WTC11 (cell line): ENCODE results near the gene ASTN2. TPM values are rescaled to one million over a fixed set of nuclear protein-coding genes. Genes with fewer than 3 reads are reported as not detected.

Source experiments
- ATAC-seq: fragments of 200-7000 bp; cut with Tn5 transposase; 2 replicates; pipeline ENCODE4 v1.10.0; 2021; ENCODE audit warnings: mild to moderate bottlenecking, moderate library complexity
- CTCF ChIA-PET: fragments of 300-600 bp; sonication (Branson Sonifier 250); formaldehyde crosslinking; loops from one replicate; lab custom pipeline; 2021; ENCODE audit warnings: antibody characterized with exemption; lab: Charles Lee
- POLR2A ChIA-PET: fragments of 350-600 bp; sonication (Branson Sonifier 250); formaldehyde crosslinking; loops from one replicate; lab custom pipeline; 2021; ENCODE audit warnings: antibody characterized with exemption; lab: Charles Lee
- DNase-seq: peaks from one replicate; pipeline ENCODE4 v3.0.0; 2021; ENCODE audit warnings: low spot score
- H3K27ac Mint-ChIP-seq: 2 replicates; pipeline ENCODE4 v1.8.0; 2021; ENCODE audit warnings: mixed read lengths
- H3K27me3 Mint-ChIP-seq: 2 replicates; pipeline ENCODE4 v1.8.0; 2021; ENCODE audit warnings: low read depth, mild to moderate bottlenecking, moderate library complexity, mixed read lengths
- H3K36me3 Mint-ChIP-seq: 2 replicates; pipeline ENCODE4 v1.8.0; 2021; ENCODE audit warnings: mixed read lengths
- H3K4me1 Mint-ChIP-seq: 2 replicates; pipeline ENCODE4 v1.8.0; 2022; ENCODE audit warnings: mixed read lengths
- H3K4me3 Mint-ChIP-seq: 2 replicates; pipeline ENCODE4 v1.8.0; 2021; ENCODE audit warnings: mild to moderate bottlenecking, moderate library complexity, mixed read lengths
- H3K9me3 Mint-ChIP-seq: 2 replicates; pipeline ENCODE4 v1.8.0; 2021; ENCODE audit warnings: mixed read lengths
- ATF1 ChIP-seq: sonication (generic); formaldehyde crosslinking; IDR thresholded peaks from 2 replicates; pipeline ENCODE4 v1.8.1; 2023; ENCODE audit warnings: mild to moderate bottlenecking, moderate library complexity, missing genetic modification reagents
- CBFB ChIP-seq: sonication (generic); formaldehyde crosslinking; IDR thresholded peaks from 2 replicates; pipeline ENCODE4 v1.8.1; 2022; ENCODE audit warnings: mild to moderate bottlenecking, low read depth, missing genetic modification reagents
- ELF4 ChIP-seq: sonication (generic); formaldehyde crosslinking; IDR thresholded peaks from 2 replicates; pipeline ENCODE4 v1.8.1; 2022; ENCODE audit warnings: low read depth, mild to moderate bottlenecking, moderate library complexity, missing genetic modification reagents
- EMX1 ChIP-seq: fragments of 250-450 bp; sonication (Bioruptor Pico); IDR thresholded peaks from 2 replicates; pipeline ENCODE4 v1.8.0; 2021; ENCODE audit warnings: mild to moderate bottlenecking
- JAZF1 ChIP-seq: fragments of 250-450 bp; sonication (Bioruptor Pico); IDR thresholded peaks from 2 replicates; pipeline ENCODE4 v1.9.0; 2021; ENCODE audit warnings: moderate library complexity, mild to moderate bottlenecking, inconsistent platforms
- JUN ChIP-seq: sonication (generic); formaldehyde crosslinking; IDR thresholded peaks from 2 replicates; pipeline ENCODE4 v1.8.0; 2023; ENCODE audit warnings: mild to moderate bottlenecking, missing genetic modification reagents
- MYBL2 ChIP-seq: sonication (generic); formaldehyde crosslinking; IDR thresholded peaks from 2 replicates; pipeline ENCODE4 v1.8.1; 2023; ENCODE audit warnings: mild to moderate bottlenecking, moderate library complexity, missing genetic modification reagents
- NFYB ChIP-seq: sonication (generic); formaldehyde crosslinking; conservative IDR thresholded peaks from 2 replicates; pipeline ENCODE4 v1.8.0; 2022; ENCODE audit warnings: low read depth, missing genetic modification reagents
- NR3C1 ChIP-seq: sonication (generic); formaldehyde crosslinking; conservative IDR thresholded peaks from 2 replicates; pipeline ENCODE4 v1.8.1; 2023; ENCODE audit warnings: low read depth, mild to moderate bottlenecking, missing genetic modification reagents
- RELA ChIP-seq: sonication (generic); formaldehyde crosslinking; IDR thresholded peaks from 2 replicates; pipeline ENCODE4 v1.8.1; 2022; ENCODE audit warnings: missing genetic modification reagents, mild to moderate bottlenecking, borderline replicate concordance
- SP1 ChIP-seq: sonication (generic); formaldehyde crosslinking; conservative IDR thresholded peaks from 2 replicates; pipeline ENCODE4 v1.8.1; 2022; ENCODE audit warnings: missing genetic modification reagents
- ZNF671 ChIP-seq: fragments of 250-450 bp; sonication (Bioruptor Pico); IDR thresholded peaks from 2 replicates; pipeline ENCODE4 v1.8.0; 2021; ENCODE audit warnings: mild to moderate bottlenecking
- total RNA-seq: library from RNA; stranded (reverse); gene quantifications from 3 replicates; pipeline ENCODE4 v1.2.3, GENCODE V29; 2021
- TF ChIP-seq, protein P1 (sequence below): sonication (generic); formaldehyde crosslinking; IDR thresholded peaks from 2 replicates; pipeline ENCODE4 v1.8.0; 2023; ENCODE audit warnings: mild to moderate bottlenecking, missing genetic modification reagents
- TF ChIP-seq, protein P2 (sequence below): sonication (generic); formaldehyde crosslinking; IDR thresholded peaks from 2 replicates; pipeline ENCODE4 v1.8.1; 2023; ENCODE audit warnings: mild to moderate bottlenecking, moderate library complexity, missing genetic modification reagents
- TF ChIP-seq, protein P3 (sequence below): sonication (generic); formaldehyde crosslinking; IDR thresholded peaks from 2 replicates; pipeline ENCODE4 v1.8.0; 2022; ENCODE audit warnings: mild to moderate bottlenecking, missing genetic modification reagents
- TF ChIP-seq, protein P4 (sequence below): fragments of 250-450 bp; sonication (Bioruptor Pico); conservative IDR thresholded peaks from 2 replicates; pipeline ENCODE4 v1.9.0; 2021; ENCODE audit warnings: mild to moderate bottlenecking
- TF ChIP-seq, protein P5 (sequence below): sonication (generic); formaldehyde crosslinking; IDR thresholded peaks from 2 replicates; pipeline ENCODE4 v1.8.1; 2022; ENCODE audit warnings: missing genetic modification reagents, borderline replicate concordance
- TF ChIP-seq, protein P6 (sequence below): sonication (generic); formaldehyde crosslinking; IDR thresholded peaks from 2 replicates; pipeline ENCODE4 v1.8.1; 2023; ENCODE audit warnings: mild to moderate bottlenecking, missing genetic modification reagents, borderline replicate concordance
- TF ChIP-seq, protein P7 (sequence below): sonication (generic); formaldehyde crosslinking; IDR thresholded peaks from 2 replicates; pipeline ENCODE4 v1.8.0; 2022; ENCODE audit warnings: mild to moderate bottlenecking, missing genetic modification reagents

Gene ASTN2
- total RNA-seq, 1 experiment from 2014 or later, result 16.2 TPM

DNA sequence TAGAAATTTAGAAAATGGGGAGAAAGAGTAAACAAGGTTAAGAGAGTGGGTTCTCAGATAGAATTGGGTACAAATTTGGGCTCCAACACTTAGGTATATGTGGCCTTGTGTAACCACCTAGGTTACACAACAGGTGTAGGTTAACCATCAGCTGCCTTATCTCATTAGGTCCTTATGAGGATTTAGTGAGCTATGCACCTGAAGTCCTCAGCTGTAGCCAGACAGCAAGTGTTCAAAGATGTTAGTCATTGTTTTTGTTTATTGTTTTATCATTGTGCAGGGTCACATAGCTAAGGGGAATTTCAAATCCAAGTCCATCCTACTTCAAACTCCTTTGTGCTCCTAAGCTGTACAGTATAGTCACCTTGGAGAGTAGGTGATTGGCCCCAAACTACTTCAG is 728.7 kb downstream of the ASTN2 start:
- H3K36me3 Mint-ChIP-seq, result peaks cover 24% of the 10 kb centered on the region
- H3K4me3 Mint-ChIP-seq, result peak overlapping the region; percentile 87
- H3K9me3 Mint-ChIP-seq, result peaks cover 16% of the 10 kb centered on the region
- H3K27me3 Mint-ChIP-seq, result peaks cover 12% of the 10 kb centered on the region
- ChIA-PET POLR2A (no interaction called here), CTCF (interaction anchor here (1.0 to 2.1 kb wide), 2 partner anchors 12 to 51 kb away, joined by 3 to 7 read pairs; no protein-coding TSS in a partner anchor)
- no peak for ATAC-seq
- H3K27ac Mint-ChIP-seq, result no peak overlapping the region
- TF ChIP-seq, protein P1, sequence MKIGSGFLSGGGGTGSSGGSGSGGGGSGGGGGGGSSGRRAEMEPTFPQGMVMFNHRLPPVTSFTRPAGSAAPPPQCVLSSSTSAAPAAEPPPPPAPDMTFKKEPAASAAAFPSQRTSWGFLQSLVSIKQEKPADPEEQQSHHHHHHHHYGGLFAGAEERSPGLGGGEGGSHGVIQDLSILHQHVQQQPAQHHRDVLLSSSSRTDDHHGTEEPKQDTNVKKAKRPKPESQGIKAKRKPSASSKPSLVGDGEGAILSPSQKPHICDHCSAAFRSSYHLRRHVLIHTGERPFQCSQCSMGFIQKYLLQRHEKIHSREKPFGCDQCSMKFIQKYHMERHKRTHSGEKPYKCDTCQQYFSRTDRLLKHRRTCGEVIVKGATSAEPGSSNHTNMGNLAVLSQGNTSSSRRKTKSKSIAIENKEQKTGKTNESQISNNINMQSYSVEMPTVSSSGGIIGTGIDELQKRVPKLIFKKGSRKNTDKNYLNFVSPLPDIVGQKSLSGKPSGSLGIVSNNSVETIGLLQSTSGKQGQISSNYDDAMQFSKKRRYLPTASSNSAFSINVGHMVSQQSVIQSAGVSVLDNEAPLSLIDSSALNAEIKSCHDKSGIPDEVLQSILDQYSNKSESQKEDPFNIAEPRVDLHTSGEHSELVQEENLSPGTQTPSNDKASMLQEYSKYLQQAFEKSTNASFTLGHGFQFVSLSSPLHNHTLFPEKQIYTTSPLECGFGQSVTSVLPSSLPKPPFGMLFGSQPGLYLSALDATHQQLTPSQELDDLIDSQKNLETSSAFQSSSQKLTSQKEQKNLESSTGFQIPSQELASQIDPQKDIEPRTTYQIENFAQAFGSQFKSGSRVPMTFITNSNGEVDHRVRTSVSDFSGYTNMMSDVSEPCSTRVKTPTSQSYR (CRISPR knock-in tag), result no peak
- TF ChIP-seq, protein P2, sequence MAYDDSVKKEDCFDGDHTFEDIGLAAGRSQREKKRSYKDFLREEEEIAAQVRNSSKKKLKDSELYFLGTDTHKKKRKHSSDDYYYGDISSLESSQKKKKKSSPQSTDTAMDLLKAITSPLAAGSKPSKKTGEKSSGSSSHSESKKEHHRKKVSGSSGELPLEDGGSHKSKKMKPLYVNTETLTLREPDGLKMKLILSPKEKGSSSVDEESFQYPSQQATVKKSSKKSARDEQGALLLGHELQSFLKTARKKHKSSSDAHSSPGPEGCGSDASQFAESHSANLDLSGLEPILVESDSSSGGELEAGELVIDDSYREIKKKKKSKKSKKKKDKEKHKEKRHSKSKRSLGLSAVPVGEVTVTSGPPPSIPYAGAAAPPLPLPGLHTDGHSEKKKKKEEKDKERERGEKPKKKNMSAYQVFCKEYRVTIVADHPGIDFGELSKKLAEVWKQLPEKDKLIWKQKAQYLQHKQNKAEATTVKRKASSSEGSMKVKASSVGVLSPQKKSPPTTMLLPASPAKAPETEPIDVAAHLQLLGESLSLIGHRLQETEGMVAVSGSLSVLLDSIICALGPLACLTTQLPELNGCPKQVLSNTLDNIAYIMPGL, result no peak
- TF ChIP-seq, protein P3, sequence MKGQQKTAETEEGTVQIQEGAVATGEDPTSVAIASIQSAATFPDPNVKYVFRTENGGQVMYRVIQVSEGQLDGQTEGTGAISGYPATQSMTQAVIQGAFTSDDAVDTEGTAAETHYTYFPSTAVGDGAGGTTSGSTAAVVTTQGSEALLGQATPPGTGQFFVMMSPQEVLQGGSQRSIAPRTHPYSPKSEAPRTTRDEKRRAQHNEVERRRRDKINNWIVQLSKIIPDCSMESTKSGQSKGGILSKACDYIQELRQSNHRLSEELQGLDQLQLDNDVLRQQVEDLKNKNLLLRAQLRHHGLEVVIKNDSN (CRISPR knock-in tag), result no peak
- no peak for TF ChIP-seq NFYB (CRISPR knock-in tag)
- TF ChIP-seq, protein P4, sequence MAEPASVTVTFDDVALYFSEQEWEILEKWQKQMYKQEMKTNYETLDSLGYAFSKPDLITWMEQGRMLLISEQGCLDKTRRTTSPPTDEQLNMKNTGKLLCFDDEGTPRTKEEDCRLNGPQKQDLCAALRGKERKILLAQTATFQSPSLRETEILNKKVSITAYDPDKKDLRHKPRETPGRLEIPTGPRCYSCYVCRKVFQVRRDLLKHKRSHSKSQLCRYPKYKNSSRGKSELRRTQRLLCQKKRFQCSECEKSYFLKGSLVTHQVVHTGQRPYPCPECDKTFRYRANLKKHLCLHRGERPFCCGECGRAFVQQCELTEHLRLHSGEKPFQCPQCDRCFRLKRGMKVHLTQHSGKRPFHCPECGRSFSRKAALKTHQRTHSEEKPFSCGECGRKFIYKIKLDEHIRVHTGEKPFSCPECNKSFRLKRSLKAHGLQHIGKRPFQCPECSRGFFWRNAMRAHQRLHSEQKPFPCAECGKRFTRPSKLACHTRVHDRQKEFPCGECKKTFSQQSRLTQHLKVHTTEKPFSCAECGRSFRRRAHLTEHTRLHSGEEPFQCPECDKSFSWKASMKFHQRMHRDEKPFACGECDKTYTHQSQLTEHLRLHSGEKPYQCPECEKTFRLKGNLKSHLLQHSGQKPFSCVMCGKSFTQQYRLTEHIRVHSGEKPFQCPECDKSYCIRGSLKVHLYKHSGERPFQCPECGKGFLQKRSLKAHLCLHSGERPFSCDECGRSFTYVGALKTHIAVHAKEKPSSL, result no peak
- TF ChIP-seq, protein P5, sequence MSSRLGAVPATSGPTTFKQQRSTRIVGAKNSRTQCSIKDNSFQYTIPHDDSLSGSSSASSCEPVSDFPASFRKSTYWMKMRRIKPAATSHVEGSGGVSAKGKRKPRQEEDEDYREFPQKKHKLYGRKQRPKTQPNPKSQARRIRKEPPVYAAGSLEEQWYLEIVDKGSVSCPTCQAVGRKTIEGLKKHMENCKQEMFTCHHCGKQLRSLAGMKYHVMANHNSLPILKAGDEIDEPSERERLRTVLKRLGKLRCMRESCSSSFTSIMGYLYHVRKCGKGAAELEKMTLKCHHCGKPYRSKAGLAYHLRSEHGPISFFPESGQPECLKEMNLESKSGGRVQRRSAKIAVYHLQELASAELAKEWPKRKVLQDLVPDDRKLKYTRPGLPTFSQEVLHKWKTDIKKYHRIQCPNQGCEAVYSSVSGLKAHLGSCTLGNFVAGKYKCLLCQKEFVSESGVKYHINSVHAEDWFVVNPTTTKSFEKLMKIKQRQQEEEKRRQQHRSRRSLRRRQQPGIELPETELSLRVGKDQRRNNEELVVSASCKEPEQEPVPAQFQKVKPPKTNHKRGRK (CRISPR knock-in tag), result no peak
- TF ChIP-seq EMX1, result no peak
- TF ChIP-seq MYBL2, result no peak
- TF ChIP-seq CBFB, result no peak
- TF ChIP-seq ZNF671, result no peak
- no peak for TF ChIP-seq ATF1
- DNase-seq, result no peak
- H3K4me1 Mint-ChIP-seq, result peaks cover 30% of the 10 kb centered on the region

DNA sequence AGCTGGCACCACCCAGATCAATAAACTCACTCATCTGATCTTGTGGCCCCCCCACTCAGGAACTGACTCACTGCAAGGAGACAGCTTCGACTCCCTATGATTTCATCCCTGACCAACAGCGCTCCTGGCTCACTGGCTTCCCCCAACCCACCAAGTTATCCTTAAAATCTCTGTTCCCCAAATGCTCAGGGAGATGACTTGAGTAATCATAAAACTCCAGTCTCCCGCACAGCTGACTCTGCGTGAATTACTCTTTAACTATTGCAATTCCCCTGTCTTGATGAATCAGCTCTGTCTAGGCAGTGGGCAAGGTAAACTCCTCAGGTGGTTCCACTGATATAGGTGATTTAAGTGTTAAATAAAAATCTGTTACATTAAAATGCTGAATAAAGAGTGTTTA is 729.7 kb downstream of the ASTN2 start:
- ChIA-PET CTCF (no interaction called here), POLR2A (no interaction called here)
- Mint-ChIP-seq H3K9me3 (peaks cover 16% of the 10 kb centered on the region), H3K27ac (no peak overlapping the region), H3K36me3 (peaks cover 24% of the 10 kb centered on the region), H3K4me3 (no peak overlapping the region), H3K27me3 (peaks cover 12% of the 10 kb centered on the region), H3K4me1 (peaks cover 30% of the 10 kb centered on the region)
- no peak for DNase-seq
- TF ChIP-seq RELA (no peak), NR3C1 (no peak)
- ATAC-seq, result no peak

DNA sequence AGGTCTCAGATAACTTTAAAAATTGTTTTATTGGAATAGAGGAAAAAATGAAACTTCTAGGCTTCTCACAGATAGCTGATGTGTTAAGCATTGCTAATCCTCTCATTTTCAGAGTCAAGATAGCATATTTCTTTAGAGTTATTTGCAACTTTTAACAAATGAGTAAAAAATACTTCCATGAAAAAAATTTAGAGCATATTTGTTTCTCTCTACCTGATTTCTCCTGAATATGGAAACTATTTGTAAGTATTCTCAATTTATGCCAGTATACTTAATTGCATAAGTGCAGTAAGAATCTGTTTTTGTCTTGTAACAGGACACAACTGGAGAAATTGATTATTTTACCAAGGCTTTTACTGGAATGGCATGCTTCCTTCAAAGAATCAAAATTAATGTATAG is 731.3 kb downstream of the ASTN2 start:
- Mint-ChIP-seq H3K36me3 (peaks cover 24% of the 10 kb centered on the region), H3K9me3 (peaks cover 16% of the 10 kb centered on the region), H3K4me1 (peaks cover 20% of the 10 kb centered on the region), H3K4me3 (no peak overlapping the region), H3K27me3 (peaks cover 12% of the 10 kb centered on the region), H3K27ac (no peak overlapping the region)
- ChIA-PET POLR2A (no interaction called here), CTCF (no interaction called here)
- DNase-seq, result no peak
- no peak for ATAC-seq
- TF ChIP-seq ATF1 (no peak), JAZF1 (CRISPR knock-in tag) (no peak), NFYB (CRISPR knock-in tag) (no peak), JUN (CRISPR knock-in tag) (no peak), ELF4 (CRISPR knock-in tag) (no peak), SP1 (CRISPR knock-in tag) (no peak)
- TF ChIP-seq, protein P6, sequence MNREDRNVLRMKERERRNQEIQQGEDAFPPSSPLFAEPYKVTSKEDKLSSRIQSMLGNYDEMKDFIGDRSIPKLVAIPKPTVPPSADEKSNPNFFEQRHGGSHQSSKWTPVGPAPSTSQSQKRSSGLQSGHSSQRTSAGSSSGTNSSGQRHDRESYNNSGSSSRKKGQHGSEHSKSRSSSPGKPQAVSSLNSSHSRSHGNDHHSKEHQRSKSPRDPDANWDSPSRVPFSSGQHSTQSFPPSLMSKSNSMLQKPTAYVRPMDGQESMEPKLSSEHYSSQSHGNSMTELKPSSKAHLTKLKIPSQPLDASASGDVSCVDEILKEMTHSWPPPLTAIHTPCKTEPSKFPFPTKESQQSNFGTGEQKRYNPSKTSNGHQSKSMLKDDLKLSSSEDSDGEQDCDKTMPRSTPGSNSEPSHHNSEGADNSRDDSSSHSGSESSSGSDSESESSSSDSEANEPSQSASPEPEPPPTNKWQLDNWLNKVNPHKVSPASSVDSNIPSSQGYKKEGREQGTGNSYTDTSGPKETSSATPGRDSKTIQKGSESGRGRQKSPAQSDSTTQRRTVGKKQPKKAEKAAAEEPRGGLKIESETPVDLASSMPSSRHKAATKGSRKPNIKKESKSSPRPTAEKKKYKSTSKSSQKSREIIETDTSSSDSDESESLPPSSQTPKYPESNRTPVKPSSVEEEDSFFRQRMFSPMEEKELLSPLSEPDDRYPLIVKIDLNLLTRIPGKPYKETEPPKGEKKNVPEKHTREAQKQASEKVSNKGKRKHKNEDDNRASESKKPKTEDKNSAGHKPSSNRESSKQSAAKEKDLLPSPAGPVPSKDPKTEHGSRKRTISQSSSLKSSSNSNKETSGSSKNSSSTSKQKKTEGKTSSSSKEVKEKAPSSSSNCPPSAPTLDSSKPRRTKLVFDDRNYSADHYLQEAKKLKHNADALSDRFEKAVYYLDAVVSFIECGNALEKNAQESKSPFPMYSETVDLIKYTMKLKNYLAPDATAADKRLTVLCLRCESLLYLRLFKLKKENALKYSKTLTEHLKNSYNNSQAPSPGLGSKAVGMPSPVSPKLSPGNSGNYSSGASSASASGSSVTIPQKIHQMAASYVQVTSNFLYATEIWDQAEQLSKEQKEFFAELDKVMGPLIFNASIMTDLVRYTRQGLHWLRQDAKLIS, result no peak
- TF ChIP-seq, protein P7, sequence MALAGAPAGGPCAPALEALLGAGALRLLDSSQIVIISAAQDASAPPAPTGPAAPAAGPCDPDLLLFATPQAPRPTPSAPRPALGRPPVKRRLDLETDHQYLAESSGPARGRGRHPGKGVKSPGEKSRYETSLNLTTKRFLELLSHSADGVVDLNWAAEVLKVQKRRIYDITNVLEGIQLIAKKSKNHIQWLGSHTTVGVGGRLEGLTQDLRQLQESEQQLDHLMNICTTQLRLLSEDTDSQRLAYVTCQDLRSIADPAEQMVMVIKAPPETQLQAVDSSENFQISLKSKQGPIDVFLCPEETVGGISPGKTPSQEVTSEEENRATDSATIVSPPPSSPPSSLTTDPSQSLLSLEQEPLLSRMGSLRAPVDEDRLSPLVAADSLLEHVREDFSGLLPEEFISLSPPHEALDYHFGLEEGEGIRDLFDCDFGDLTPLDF (CRISPR knock-in tag), result no peak
